HS-5 (cell line): ENCODE measurements around the gene SPNS1.

Experiments used
- DNase-seq: peaks from one replicate; pipeline ENCODE4 v3.0.0-alpha.2; 2012; ENCODE audit warnings: low read depth

Gene SPNS1

GRCh38 chr16:29030086-29030840 lies 55.7 kb downstream of the SPNS1 start:
- DNase-seq = no peak
